Mammary epithelial cell (primary cell): ENCODE data around the gene PADI2.

ENCODE experiments used
- EZH2 ChIP-seq: IDR thresholded peaks from 2 replicates; pipeline ENCODE4 v1.6.1; 2012; ENCODE audit warnings: low read length, inconsistent platforms, borderline replicate concordance
- TF ChIP-seq, protein P1 (sequence below), 2 donors: IDR thresholded peaks in 1 of 2; conservative IDR thresholded peaks in 1 of 2; 2 replicates each; pipeline ENCODE4 v1.5.1; 2011 to 2012; ENCODE audit warnings: inconsistent platforms in 2 of 2, low read length in 2 of 2, mild to moderate bottlenecking in 2 of 2, control low read depth in 1 of 2, low read depth in 1 of 2; ENCODE audit not compliant: insufficient read depth in 1 of 2; ENCODE audit errors: extremely low read depth in 1 of 2

DNA sequence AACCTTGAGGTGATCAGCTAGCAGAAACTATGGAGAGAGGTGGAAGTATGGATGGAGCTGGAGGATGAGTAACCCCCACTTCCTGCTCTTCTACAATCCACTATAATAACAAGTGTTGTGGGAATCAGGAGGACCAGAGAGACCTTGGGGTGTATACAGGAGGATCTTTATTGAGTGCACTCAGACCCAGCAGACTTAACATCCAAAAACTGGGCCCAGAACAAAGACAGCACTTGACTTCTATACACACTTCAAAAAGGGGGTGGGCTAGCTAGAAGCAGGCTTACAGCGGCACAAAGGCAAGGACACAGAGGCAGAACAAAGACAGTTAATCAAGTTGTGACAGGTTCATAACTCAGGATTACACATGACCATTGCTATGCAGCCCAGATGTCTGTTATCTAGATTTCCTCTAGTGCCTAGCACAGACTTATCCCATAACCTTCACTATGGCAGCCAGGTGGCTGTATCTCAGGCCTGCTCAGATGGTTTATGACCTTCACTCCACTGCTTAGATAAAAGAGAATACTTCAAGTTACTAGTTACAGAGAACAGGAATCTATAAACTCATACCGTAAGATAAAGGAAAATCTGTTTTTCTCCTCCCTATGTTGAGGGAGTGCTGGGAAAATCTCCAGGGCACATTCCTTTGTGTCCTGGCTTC is 36.1 kb upstream of the PADI2 start:
- TF ChIP-seq, protein P1, sequence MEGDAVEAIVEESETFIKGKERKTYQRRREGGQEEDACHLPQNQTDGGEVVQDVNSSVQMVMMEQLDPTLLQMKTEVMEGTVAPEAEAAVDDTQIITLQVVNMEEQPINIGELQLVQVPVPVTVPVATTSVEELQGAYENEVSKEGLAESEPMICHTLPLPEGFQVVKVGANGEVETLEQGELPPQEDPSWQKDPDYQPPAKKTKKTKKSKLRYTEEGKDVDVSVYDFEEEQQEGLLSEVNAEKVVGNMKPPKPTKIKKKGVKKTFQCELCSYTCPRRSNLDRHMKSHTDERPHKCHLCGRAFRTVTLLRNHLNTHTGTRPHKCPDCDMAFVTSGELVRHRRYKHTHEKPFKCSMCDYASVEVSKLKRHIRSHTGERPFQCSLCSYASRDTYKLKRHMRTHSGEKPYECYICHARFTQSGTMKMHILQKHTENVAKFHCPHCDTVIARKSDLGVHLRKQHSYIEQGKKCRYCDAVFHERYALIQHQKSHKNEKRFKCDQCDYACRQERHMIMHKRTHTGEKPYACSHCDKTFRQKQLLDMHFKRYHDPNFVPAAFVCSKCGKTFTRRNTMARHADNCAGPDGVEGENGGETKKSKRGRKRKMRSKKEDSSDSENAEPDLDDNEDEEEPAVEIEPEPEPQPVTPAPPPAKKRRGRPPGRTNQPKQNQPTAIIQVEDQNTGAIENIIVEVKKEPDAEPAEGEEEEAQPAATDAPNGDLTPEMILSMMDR (conservative IDR thresholded peaks at IDR 0.05 in 1 of 2, IDR thresholded peaks at IDR 0.05 in 1 of 2; ENCODE audit: extremely low read depth in 1 of 2, insufficient read depth in 1 of 2, low read depth in 1 of 2, low read length in 2 of 2): no peak
- TF ChIP-seq EZH2: no peak
